Retinal pigment epithelial cell (primary cell): ENCODE results near the gene PASK.

ENCODE experiments used
- DNase-seq: peaks from one replicate; pipeline ENCODE4 v3.0.0-alpha.2; 2010; ENCODE audit warnings: low read depth
- H3K4me3 ChIP-seq: 2 replicates; pipeline ENCODE4 v1.5.1; 2011; ENCODE audit warnings: mild to moderate bottlenecking, low read length, control low read depth, moderate library complexity
- TF ChIP-seq, protein P1 (sequence below): conservative IDR thresholded peaks from 2 replicates; pipeline ENCODE4 v1.5.1; 2011; ENCODE audit warnings: low read depth, low read length, control low read depth, inconsistent platforms

PASK gene

DNA sequence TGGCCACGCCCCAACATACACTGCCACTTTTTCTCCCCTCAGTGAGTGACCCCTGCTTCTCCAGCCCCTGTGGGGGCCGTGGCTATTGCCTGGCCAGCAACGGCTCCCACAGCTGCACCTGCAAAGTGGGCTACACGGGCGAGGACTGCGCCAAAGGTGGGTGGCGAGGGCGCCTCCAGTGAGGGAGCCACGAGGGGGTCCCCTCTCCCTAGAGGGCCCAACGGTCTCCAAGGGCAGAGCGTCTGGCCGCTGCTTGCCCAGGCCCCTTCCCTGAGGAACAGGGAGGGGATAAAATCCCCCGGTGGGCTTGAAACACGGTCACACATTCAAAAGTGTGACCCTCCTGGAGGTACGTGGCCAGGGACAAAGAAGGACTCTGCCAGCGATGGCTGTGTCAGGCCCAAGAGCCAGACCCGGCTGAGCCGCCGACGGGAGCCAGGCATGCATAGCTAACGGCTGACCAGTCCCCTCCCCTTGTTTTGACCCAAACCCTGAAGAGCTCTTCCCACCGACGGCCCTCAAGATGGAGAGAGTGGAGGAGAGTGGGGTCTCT lies 84.4 kb downstream of the PASK start:
- TF ChIP-seq, protein P1, sequence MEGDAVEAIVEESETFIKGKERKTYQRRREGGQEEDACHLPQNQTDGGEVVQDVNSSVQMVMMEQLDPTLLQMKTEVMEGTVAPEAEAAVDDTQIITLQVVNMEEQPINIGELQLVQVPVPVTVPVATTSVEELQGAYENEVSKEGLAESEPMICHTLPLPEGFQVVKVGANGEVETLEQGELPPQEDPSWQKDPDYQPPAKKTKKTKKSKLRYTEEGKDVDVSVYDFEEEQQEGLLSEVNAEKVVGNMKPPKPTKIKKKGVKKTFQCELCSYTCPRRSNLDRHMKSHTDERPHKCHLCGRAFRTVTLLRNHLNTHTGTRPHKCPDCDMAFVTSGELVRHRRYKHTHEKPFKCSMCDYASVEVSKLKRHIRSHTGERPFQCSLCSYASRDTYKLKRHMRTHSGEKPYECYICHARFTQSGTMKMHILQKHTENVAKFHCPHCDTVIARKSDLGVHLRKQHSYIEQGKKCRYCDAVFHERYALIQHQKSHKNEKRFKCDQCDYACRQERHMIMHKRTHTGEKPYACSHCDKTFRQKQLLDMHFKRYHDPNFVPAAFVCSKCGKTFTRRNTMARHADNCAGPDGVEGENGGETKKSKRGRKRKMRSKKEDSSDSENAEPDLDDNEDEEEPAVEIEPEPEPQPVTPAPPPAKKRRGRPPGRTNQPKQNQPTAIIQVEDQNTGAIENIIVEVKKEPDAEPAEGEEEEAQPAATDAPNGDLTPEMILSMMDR, result no peak
- H3K4me3 ChIP-seq, result no peak overlapping the region
- DNase-seq, result no peak

DNA sequence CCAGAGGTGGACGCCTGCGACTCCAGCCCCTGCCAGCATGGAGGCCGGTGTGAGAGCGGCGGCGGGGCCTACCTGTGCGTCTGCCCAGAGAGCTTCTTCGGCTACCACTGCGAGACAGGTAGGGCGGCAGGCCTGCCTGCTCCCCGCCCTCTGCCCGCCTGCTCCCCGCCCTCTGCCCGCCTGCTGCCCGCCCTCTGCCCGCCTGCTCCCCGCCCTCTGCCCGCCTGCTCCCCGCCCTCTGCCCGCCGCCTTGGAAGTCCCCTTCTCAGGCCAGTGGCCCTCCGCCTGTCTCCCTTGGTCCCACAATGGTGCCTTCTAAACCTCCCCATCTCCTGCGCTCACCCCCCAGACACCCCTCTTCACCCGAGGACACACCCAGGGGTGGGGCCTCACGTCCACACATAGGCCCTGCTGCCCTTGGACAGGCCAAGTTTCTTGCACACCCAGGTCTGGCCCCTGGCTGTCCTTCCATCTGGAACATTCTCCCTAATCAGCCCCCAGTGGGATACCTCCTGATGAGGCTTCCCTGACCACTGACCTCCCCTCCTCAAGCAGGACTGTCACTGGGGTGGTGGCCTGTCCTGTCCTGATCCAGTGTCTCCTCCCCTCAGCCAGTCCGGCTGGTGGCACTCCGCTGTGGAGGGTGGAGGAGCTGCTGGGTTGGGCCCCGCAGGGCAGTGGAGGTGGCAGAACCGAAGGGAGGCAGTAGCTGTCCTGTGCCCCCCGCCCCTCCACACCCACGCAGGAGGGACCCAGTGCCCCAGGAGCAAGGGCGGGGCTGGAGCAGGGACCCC lies 85.1 kb downstream of the PASK start:
- H3K4me3 ChIP-seq, result no peak overlapping the region
- TF ChIP-seq, protein P1, result no peak
- no peak for DNase-seq

DNA sequence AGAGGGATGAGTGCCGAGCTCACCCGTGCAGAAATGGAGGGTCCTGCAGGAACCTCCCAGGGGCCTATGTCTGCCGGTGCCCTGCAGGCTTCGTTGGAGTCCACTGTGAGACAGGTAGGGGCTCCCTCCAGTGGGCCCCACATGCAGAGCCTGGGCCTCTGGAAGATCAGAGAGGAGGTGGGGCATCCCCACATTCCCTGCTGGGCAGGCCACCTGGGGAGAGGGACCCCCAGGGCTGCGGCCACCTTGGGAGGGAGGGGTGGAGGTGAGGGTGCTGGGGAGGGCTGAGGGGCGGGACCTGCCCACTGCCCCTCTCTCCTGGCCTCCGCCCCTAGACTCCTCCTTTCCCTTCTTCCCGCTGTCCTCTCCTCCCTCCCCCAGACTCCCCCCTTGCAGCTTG lies 85.7 kb downstream of the PASK start:
- TF ChIP-seq, protein P1, result peak; percentile 7
- no peak for DNase-seq
- H3K4me3 ChIP-seq, result no peak overlapping the region

DNA sequence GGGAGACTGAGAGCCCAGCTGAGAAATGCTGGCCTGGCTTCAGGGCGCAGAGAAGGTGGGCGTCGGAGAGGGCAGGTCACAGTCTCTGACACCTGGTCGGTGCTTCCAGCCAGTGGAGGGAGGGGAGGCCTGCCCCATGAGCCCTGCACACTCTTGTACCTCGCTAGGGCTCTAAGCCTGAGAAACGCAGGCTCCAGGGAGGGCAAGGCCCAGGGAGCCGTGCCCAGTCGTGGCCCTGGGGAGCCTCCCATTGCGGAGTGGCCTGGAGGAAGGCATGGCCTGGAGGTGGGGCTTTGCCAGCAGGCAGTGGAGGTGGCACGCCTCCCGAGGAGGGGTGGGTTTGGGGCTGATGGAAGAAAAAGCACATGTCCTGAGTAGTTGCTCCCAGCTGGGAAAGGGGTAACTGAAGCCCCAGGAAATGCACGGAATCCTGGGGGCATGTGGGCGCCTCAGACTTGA lies 86.2 kb downstream of the PASK start:
- no peak for DNase-seq
- no peak overlapping the region for H3K4me3 ChIP-seq
- TF ChIP-seq, protein P1, result no peak

DNA sequence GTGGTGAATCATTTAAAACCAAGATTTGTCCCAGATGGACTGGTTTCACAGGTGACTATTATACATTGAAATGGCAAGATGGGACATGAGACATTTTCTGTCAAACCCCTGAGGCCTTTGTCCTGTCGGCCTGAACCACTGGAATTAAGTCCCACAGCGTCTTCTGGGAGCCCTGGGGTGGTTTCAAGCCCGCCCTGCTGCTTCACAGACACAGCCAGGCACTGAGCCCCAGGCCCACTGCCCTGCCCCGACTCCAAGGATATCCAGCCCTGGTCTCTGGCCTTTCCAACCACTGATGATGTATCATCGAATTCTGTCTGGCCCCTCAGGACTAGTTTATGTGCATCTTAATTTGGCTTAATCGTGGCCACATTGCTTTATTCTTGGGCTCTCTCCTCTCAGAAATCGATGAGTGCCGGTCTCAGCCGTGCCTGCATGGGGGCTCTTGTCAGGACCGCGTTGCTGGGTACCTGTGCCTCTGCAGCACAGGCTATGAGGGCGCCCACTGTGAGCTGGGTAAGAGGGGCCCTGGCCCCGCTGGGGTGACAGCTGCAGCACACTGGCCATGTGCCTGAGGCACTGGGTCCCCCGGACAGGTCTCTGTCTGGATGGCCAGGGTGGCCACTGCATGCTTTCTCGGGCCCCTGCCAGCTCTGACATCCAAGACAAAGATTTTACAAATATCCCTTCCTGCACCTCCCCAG lies 86.7 kb downstream of the PASK start:
- H3K4me3 ChIP-seq, result no peak overlapping the region
- no peak for DNase-seq
- TF ChIP-seq, protein P1, result no peak

DNA sequence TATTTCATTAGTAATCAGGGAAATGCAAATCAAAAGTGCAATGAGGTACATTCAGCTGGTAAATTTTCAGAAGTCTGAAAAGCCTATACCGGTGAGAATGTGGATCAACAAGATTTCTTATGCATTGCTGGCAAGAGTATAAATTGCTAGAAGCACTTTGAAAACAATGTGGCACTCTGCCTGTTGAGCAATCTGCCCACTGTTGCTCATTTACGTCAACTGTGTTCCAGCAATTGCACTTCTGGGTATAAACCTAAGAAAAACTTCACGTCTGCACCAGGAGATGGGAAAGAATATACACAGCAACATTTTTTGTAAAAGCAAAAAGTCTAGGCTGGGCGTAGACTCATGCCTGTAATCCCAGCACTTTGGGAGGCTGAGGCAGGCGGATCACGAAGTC lies 88.0 kb downstream of the PASK start:
- no peak for DNase-seq
- TF ChIP-seq, protein P1, result no peak
- no peak overlapping the region for H3K4me3 ChIP-seq
